ENCODE measurements around the gene OSBPL1A. TPM values are rescaled to one million over a fixed set of nuclear protein-coding genes. Genes with fewer than 3 reads are reported as not detected.

Gene OSBPL1A
- total RNA-seq, 2 donors from 2014 or later, result 29.7 to 36.9 TPM

DNA sequence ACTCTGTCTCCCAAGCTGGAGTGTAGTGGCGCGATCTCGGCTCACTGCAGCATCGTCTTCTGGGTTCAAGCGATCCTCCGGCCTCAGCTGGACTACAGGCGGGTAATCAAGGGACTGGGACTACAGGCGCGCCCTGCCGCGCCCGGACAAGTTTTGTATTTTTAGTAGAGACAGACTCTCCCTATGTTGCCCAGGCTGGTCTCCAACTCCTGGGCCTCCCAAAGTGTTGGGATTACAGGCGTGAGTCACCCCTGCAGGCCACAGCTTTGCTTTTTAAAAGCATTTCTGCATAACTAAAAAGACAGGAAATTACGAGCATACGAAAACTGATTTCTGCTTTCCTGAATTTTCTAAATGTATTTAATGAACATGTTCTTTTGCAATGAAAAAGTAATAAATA is 916 bp upstream of the OSBPL1A start:
- H3K9me3 ChIP-seq (ENCODE audit: control insufficient read depth, low read length), result no peaks in the 10 kb centered on the region
- H3K27ac ChIP-seq (ENCODE audit: low read depth, low read length), result peak overlapping the region; percentile 3
- H3K36me3 ChIP-seq (ENCODE audit: control insufficient read depth, insufficient read depth, low read length), result no peaks in the 10 kb centered on the region
- WGBS, 2 experiments (ENCODE audit: insufficient coverage in 1 of 2, insufficient read length in 1 of 2), result 47 to 50% methylated on average over 13 to 15 of the region's 15 CpGs
- H3K9me3 Mint-ChIP-seq, result no peaks in the 10 kb centered on the region
- no peaks in the 10 kb centered on the region for H3K4me1 ChIP-seq (ENCODE audit: control insufficient read depth, insufficient read depth, low read length)
- peak overlapping the region; percentile 70 for H3K27ac Mint-ChIP-seq
- H3K4me3 Mint-ChIP-seq, result peak overlapping the region; percentile 71
- peaks cover 26% of the 10 kb centered on the region for H3K4me1 Mint-ChIP-seq
- peak; percentile 77 for DNase-seq
- TF ChIP-seq CTCF (conservative IDR thresholded peaks at IDR 0.05), result no peak
- H3K27me3 Mint-ChIP-seq (ENCODE audit: insufficient read depth), result no peaks in the 10 kb centered on the region
- H3K4me3 ChIP-seq (ENCODE audit: low read length), result peak overlapping the region; percentile 83
- no peaks in the 10 kb centered on the region for H3K36me3 Mint-ChIP-seq (ENCODE audit: low read depth)
- no peaks in the 10 kb centered on the region for H3K27me3 ChIP-seq (ENCODE audit: control insufficient read depth, insufficient read depth, low read length, poor library complexity, severe bottlenecking)
- H3K9ac ChIP-seq (ENCODE audit: extremely low read depth, low read length, poor library complexity, severe bottlenecking), result no peak overlapping the region

DNA sequence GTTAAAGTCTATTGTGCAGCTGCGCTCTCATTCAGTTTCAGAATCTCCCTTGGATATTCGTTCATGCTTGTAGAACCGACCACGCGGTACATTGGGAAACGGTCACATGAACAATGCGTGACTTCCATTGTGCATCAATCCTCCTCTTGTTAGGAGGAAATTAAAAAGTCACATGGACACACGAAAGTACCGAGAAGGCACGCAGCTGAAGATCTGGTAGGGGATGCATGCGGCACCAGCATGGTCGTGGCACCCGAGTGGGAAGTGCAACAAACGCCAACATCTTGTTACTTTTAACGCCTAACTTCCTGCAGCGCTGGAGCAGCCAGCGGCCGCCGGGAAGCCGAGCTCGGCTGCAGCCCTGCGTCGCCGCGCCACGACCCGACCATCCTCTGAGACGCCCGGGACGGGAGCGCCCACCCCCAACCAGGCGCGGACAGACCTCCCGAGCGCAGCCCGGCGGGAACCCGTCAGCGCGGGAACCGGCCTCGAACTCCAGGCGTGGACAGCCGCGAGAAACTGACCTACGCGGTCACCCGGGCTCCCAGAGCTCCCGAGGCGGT is 412 bp downstream of the OSBPL1A start:
- no peaks in the 10 kb centered on the region for H3K9me3 ChIP-seq (ENCODE audit: control insufficient read depth, low read length)
- H3K4me3 ChIP-seq (ENCODE audit: low read length), result peak overlapping the region; percentile 90
- peak overlapping the region; percentile 98 for H3K27ac ChIP-seq (ENCODE audit: low read depth, low read length)
- Mint-ChIP-seq H3K27me3 (ENCODE audit: insufficient read depth) (no peaks in the 10 kb centered on the region), H3K4me1 (peaks cover 26% of the 10 kb centered on the region), H3K4me3 (peak overlapping the region; percentile 71), H3K36me3 (ENCODE audit: low read depth) (no peaks in the 10 kb centered on the region), H3K27ac (peak overlapping the region; percentile 87), H3K9me3 (no peaks in the 10 kb centered on the region)
- DNase-seq, result no peak
- TF ChIP-seq CTCF (conservative IDR thresholded peaks at IDR 0.05), result no peak
- WGBS, 2 experiments (ENCODE audit: insufficient coverage in 1 of 2, insufficient read length in 1 of 2), result 0 to 1% methylated on average over 30 to 50 of the region's 50 CpGs
- H3K4me1 ChIP-seq (ENCODE audit: control insufficient read depth, insufficient read depth, low read length), result no peaks in the 10 kb centered on the region
- no peaks in the 10 kb centered on the region for H3K36me3 ChIP-seq (ENCODE audit: control insufficient read depth, insufficient read depth, low read length)
- H3K9ac ChIP-seq (ENCODE audit: extremely low read depth, low read length, poor library complexity, severe bottlenecking), result peak overlapping the region; percentile 67
- no peaks in the 10 kb centered on the region for H3K27me3 ChIP-seq (ENCODE audit: control insufficient read depth, insufficient read depth, low read length, poor library complexity, severe bottlenecking)

GRCh38 chr18:24396082-24396633 is 1.5 kb downstream of the OSBPL1A start:
- H3K27ac Mint-ChIP-seq, result no peak overlapping the region

More at GRCh38 chr18:24396082-24396633, 1.5 kb downstream of the OSBPL1A start:
- H3K9me3 ChIP-seq (ENCODE audit: control insufficient read depth, low read length), result no peaks in the 10 kb centered on the region
- no peak for TF ChIP-seq CTCF (conservative IDR thresholded peaks at IDR 0.05)
- no peaks in the 10 kb centered on the region for H3K36me3 ChIP-seq (ENCODE audit: control insufficient read depth, insufficient read depth, low read length)
- peaks cover 25% of the 10 kb centered on the region for H3K4me1 Mint-ChIP-seq
- H3K36me3 Mint-ChIP-seq (ENCODE audit: low read depth), result peaks cover 2% of the 10 kb centered on the region
- H3K9ac ChIP-seq (ENCODE audit: extremely low read depth, low read length, poor library complexity, severe bottlenecking), result peak overlapping the region; percentile 67
- no peak for DNase-seq
- WGBS, 2 experiments (ENCODE audit: insufficient coverage in 1 of 2, insufficient read length in 1 of 2), result 86 to 90% methylated on average over 6 to 8 of the region's 8 CpGs
- H3K4me1 ChIP-seq (ENCODE audit: control insufficient read depth, insufficient read depth, low read length), result no peaks in the 10 kb centered on the region
- H3K27me3 Mint-ChIP-seq (ENCODE audit: insufficient read depth), result no peaks in the 10 kb centered on the region
- H3K4me3 ChIP-seq (ENCODE audit: low read length), result peak overlapping the region; percentile 90
- H3K27me3 ChIP-seq (ENCODE audit: control insufficient read depth, insufficient read depth, low read length, poor library complexity, severe bottlenecking), result no peaks in the 10 kb centered on the region
- no peaks in the 10 kb centered on the region for H3K9me3 Mint-ChIP-seq
- H3K4me3 Mint-ChIP-seq, result no peak overlapping the region
- H3K27ac ChIP-seq (ENCODE audit: low read depth, low read length), result peak overlapping the region; percentile 98
